Psoas muscle (tissue), 8 donors: ENCODE measurements around the gene KMT2D. TPM values are rescaled to one million over a fixed set of nuclear protein-coding genes. Genes with fewer than 3 reads are reported as not detected.

Experiments
- ATAC-seq, 4 donors: fragments of 200-7000 bp; cut with Tn5 transposase; one replicate each; pipeline ENCODE4 v1.9.1; 2020; ENCODE audit warnings: moderate library complexity in 3 of 4, mild to moderate bottlenecking in 2 of 4
- DNase-seq, 2 donors: peaks; one replicate each; pipeline ENCODE4 v3.0.0-alpha.2; 2020
- H3K27ac ChIP-seq: fragments of 200-600 bp; one replicate; pipeline ENCODE4 v1.8.0; 2022
- H3K27me3 ChIP-seq, 3 donors: fragments of 200-600 bp in 1 of 3; one replicate each; pipeline versions ENCODE4 v1.6.1 to v1.8.0; 2013 to 2022; ENCODE audit warnings: low read length in 2 of 3, mild to moderate bottlenecking in 2 of 3, moderate library complexity in 1 of 3; ENCODE audit not compliant: insufficient read depth in 3 of 3
- H3K36me3 ChIP-seq, 2 donors: fragments of 200-600 bp in 1 of 2; one replicate each; pipeline versions ENCODE4 v1.6.1 to v1.8.0; 2013 to 2022; ENCODE audit warnings: low read depth in 1 of 2, mild to moderate bottlenecking in 1 of 2, moderate library complexity in 1 of 2; ENCODE audit not compliant: insufficient read depth in 1 of 2
- H3K4me1 ChIP-seq: fragments of 200-600 bp; one replicate; pipeline ENCODE4 v1.8.0; 2022
- H3K4me3 ChIP-seq: fragments of 200-600 bp; one replicate; pipeline ENCODE4 v1.8.0; 2022; ENCODE audit warnings: mild to moderate bottlenecking
- H3K9me3 ChIP-seq: fragments of 200-600 bp; one replicate; pipeline ENCODE4 v1.8.0; 2022
- WGBS, 3 donors: extraction: QIAGEN DNeasy Blood & Tissue Kit; methylation state at CpG; one replicate each; pipeline versions ENCODE4 v1.1.6 to v1.1.7; 2013; 5-methylcytosine and 5-hydroxymethylcytosine counted together
- intact Hi-C, 2 donors: fragments of 100-400 bp; cut with DNase I; formaldehyde crosslinking; loops; one replicate each; pipeline versions ENCODE4 v1.11.0 to v1.14.2; 2022
- polyA plus RNA-seq, 3 donors: library from polyadenylated mRNA; stranded (reverse); fragments of 200-250 nt; gene quantifications; one replicate each; pipeline ENCODE4 v1.2.3, GENCODE V29; 2013
- total RNA-seq, 4 donors: library from RNA; stranded (reverse); fragmentation: NEBNext Ultra II Directional in 2 of 4; extraction: Animal tissue kit (Norgen Biotek cat#: 25700) in 2 of 4; gene quantifications; one replicate each; pipeline versions ENCODE4 v1.2.1 to v1.2.4, GENCODE V29; 2021 to 2023
- TF ChIP-seq, protein P1 (sequence below): fragments of 200-600 bp; IDR thresholded peaks from one replicate; pipeline ENCODE4 v1.8.0; 2022; ENCODE audit warnings: antibody characterized with exemption
- donor health status: healthy with polysubstance abuse.
- donor health status: DM: no; HTN: no; CAD: no; lungs with moderate emphysema.
- donor health status: Bipolar disorder and iron deficiency.
- donor health status: healthy.
- donor health status: DM: yes; HTN: yes; CAD: no.
- donor health status: DM: no; HTN: no; CAD: no.
- donor health status: DM: no; HTN: no; CAD: no.
- donor health status: DM: yes; HTN: yes; CAD: no.

Gene KMT2D
- total and polyA plus RNA-seq, 7 donors = 10.8 to 69.8 (median 64.2) TPM

DNA sequence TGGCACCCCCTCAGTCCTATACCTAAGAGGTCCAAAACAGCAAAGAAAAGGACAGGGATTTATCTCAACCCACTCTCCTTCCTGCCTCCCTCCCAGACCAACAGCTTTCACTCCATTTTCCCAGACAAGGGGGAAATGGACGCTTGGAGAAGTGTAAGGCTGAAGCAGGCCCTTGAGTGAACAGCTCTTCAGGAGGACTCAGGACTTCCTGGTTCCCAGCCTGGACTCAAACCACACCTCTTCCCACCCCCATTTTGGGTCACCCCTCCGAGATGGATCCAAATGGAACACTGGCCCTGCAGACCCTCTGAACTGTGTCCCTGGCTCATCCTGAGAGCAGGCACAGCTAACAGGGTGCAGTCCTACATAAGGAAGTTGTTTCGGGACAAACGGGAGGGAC is 2.7 kb downstream of the KMT2D start:
- Histone ChIP-seq H3K4me3 (peak overlapping the region; percentile 99), H3K27me3 (no peaks in the 10 kb centered on the region), H3K27ac (peak overlapping the region; percentile 95), H3K4me1 (peaks cover 33% of the 10 kb centered on the region), H3K36me3 (peaks cover 2 to 24% of the 10 kb centered on the region in 2 donors), H3K9me3 (no peaks in the 10 kb centered on the region)
- intact Hi-C loops = loop anchor here (5.0 kb wide), 1 partner anchor 36 kb away; no protein-coding TSS in a partner anchor
- TF ChIP-seq, protein P1, sequence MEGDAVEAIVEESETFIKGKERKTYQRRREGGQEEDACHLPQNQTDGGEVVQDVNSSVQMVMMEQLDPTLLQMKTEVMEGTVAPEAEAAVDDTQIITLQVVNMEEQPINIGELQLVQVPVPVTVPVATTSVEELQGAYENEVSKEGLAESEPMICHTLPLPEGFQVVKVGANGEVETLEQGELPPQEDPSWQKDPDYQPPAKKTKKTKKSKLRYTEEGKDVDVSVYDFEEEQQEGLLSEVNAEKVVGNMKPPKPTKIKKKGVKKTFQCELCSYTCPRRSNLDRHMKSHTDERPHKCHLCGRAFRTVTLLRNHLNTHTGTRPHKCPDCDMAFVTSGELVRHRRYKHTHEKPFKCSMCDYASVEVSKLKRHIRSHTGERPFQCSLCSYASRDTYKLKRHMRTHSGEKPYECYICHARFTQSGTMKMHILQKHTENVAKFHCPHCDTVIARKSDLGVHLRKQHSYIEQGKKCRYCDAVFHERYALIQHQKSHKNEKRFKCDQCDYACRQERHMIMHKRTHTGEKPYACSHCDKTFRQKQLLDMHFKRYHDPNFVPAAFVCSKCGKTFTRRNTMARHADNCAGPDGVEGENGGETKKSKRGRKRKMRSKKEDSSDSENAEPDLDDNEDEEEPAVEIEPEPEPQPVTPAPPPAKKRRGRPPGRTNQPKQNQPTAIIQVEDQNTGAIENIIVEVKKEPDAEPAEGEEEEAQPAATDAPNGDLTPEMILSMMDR = no peak
- DNase-seq (no peak), ATAC-seq (no peak)
- 1 to 8% (median 2%) methylated on average over 4 of the region's 4 CpGs for WGBS, 3 donors

DNA sequence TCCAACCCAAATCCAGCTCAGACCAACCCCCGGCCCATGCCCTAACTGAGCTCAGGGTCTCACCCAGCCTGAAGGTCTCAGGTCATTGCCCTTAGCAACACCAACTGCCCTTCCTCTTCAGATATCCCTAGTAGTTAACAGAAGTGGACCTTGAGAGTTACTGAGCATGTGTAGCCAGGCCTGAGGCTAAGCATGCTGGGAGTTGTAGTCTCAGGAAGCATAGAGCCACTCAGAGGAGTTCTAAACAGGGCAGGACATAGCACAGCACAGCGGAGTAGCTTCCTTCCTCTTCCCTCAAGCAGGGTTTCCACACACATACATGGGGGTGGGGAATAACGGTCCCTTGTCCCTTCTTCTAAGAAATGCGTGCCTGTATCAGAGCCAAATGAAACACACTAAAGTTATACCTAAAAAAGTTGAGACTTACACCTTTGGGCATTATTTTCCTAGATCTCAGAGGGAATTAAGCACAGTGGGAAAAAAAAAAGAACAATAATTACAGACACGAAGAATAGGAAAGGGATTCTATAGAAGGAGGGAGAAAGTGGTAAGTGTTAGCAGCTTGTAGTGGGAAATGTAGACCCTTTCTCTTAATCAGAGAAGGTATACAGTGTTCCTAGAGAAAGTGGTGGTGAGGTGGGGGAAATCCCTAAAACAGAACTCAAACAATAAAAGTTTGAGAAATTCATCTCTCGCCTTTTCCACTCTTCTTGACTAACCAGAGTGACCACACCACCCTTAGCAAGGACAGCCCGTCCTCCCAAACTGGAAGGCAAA is 4.4 kb downstream of the KMT2D start:
- intact Hi-C loops = loop anchor here (5.0 kb wide), 1 partner anchor 34 kb away; no protein-coding TSS in a partner anchor
- ATAC-seq (peak; percentile 36 to 62 (median 57)), DNase-seq (no peak)
- peaks cover 6 to 39% of the 10 kb centered on the region in 2 donors for H3K36me3 ChIP-seq
- TF ChIP-seq, protein P1 = no peak
- 33 to 42% (median 37%) methylated on average over 7 of the region's 7 CpGs for WGBS, 3 donors
- H3K4me3 ChIP-seq = peak overlapping the region; percentile 99
- no peaks in the 10 kb centered on the region for H3K9me3 ChIP-seq
- peaks cover 33% of the 10 kb centered on the region for H3K4me1 ChIP-seq
- no peaks in the 10 kb centered on the region for H3K27me3 ChIP-seq
- H3K27ac ChIP-seq = peak overlapping the region; percentile 95

DNA sequence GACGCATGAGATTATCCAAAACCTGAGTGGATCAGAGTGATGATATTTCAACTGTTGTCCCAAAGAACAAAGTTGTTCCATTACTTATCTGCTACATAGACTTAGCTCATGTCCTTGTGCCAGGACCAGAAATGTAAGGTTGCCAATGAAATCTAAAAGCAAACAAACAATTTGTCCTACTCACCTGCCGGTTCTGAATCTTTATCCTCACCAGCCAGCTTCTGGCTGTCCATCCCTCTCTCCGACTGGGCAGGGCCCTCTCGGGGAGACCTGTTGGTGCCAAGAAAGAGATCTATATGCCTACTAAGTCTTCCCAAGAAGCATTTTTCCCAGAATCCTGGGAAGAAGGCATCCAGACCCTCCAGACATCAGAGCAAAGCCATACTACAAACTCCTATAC is 5.5 kb downstream of the KMT2D start:
- H3K4me1 ChIP-seq = peaks cover 33% of the 10 kb centered on the region
- H3K9me3 ChIP-seq = no peaks in the 10 kb centered on the region
- intact Hi-C loops = loop anchor here (5.0 kb wide), 1 partner anchor 33 kb away; no protein-coding TSS in a partner anchor
- ATAC-seq (no peak), DNase-seq (no peak)
- TF ChIP-seq, protein P1 = no peak
- peak overlapping the region; percentile 39 for H3K27ac ChIP-seq
- H3K4me3 ChIP-seq = no peak overlapping the region
- no peaks in the 10 kb centered on the region for H3K27me3 ChIP-seq
- peaks cover 6 to 50% of the 10 kb centered on the region in 2 donors for H3K36me3 ChIP-seq
- 54 to 60% (median 59%) methylated on average over 4 of the region's 4 CpGs for WGBS, 3 donors

DNA sequence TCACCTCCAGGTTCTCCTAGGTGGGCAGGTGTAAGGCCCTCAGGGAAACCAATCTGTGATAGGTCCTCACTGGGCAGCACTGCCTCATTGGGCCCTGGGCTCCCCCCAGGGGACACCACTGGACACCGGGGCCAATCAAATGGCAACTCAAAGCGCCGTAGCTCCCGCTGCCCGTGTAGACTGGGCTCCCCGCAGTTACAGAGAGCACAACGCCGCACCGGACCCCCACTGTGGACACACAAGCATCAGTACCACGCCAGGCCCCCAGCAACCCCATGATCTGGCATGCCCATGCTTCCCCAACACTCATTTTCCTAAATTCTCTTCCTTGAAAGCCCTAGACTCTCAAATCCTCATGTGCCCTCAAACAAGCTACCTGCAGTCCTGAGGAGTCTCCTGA is 6.1 kb downstream of the KMT2D start:
- ATAC-seq (no peak), DNase-seq (no peak)
- TF ChIP-seq, protein P1 = no peak
- intact Hi-C loops = no loop called here
- no peak overlapping the region for H3K27ac ChIP-seq
- WGBS, 3 donors = 89 to 93% (median 90%) methylated on average over 10 of the region's 10 CpGs
- no peaks in the 10 kb centered on the region for H3K9me3 ChIP-seq
- H3K27me3 ChIP-seq = no peaks in the 10 kb centered on the region
- H3K4me1 ChIP-seq = peaks cover 33% of the 10 kb centered on the region
- H3K36me3 ChIP-seq = peaks cover 6 to 56% of the 10 kb centered on the region in 2 donors
- H3K4me3 ChIP-seq = no peak overlapping the region
